ENCODE data around the gene HIVEP3. TPM values are rescaled to one million over a fixed set of nuclear protein-coding genes. Genes with fewer than 3 reads are reported as not detected.

The HIVEP3 gene
- total RNA-seq, 1 experiment from 2014 or later = 0.55 TPM

DNA sequence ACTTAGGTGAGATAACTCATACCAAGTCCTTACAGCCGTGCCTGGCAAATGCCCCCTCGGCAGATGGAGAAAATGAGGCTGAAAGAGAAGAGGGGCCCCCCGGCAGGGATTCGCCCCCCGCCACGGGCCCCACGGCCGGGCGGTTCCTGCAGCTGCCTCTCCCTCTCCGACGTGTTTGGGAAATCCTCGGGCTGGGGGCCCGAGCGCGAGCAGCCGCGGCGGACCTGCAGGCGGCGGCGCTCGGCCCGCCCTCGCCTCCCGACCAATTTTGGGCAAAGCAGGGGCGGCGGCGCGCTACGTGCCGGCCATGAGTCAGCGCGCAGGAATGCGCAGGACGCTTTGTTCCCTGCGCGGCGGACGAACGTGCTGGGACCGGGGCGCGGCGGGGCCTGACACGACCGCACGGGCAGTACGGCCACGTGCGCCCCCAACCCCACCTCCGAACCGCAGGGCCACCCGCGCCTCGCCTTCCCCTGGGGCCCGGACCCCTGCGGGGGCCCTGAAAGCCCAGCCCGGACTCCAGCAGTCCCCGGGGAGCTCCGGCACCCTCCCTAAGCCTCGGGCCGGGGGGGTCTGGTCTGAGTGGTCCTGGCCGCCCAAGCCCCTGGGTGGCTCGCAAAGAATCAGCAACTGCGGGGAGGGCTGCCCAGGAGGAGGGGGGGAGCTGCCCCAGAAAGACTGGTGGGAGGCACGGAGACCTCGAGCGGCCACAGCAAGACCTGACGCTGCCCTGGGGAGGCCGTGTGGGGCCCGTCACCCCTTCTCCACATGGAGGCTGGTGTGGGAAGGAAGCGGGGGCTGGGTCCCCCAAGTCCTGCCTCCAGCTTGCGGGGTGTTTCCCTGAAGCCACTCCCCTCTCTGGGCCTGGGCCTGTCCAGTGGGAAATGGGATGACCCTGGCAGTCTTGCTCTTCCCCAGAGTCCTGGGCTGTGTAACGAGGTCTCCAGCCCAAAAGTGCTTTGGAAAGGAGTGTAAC is 422.4 kb downstream of the HIVEP3 start (continued):
- TF ChIP-seq OVOL2 (CRISPR knock-in tag; IDR thresholded peaks at IDR 0.05; ENCODE audit: borderline replicate concordance) (no peak), EMX1 (CRISPR knock-in tag; IDR thresholded peaks at IDR 0.05) (no peak), FOXP1 (CRISPR knock-in tag; IDR thresholded peaks at IDR 0.05; ENCODE audit: borderline replicate concordance) (peak; percentile 86), TEAD1 (CRISPR knock-in tag; IDR thresholded peaks at IDR 0.05) (peak; percentile 98; the same call in 1 of the 2 replicates), NR2C2 (CRISPR knock-in tag; IDR thresholded peaks at IDR 0.05) (0 out of 2 replicates have a peak, but pooled peaks have one; percentile 31), ZNF138 (CRISPR knock-in tag; conservative IDR thresholded peaks at IDR 0.05) (no peak), SP1 (CRISPR knock-in tag; conservative IDR thresholded peaks at IDR 0.05) (peak; percentile 33; the same call in 1 of the 2 replicates), ELF4 (CRISPR knock-in tag; IDR thresholded peaks at IDR 0.05; ENCODE audit: low read depth) (0 out of 2 replicates have a peak, but pooled peaks have one; percentile 51), ZNF219 (CRISPR knock-in tag; IDR thresholded peaks at IDR 0.05; ENCODE audit: borderline replicate concordance) (peak; percentile 93), ZNF263 (CRISPR knock-in tag; IDR thresholded peaks at IDR 0.05; ENCODE audit: low read depth) (no peak), ZNF423 (CRISPR knock-in tag; IDR thresholded peaks at IDR 0.05) (peak; percentile 82), ETV6 (CRISPR knock-in tag; IDR thresholded peaks at IDR 0.05) (no peak), FOXK1 (CRISPR knock-in tag; IDR thresholded peaks at IDR 0.05) (peak; percentile 83), ATF1 (CRISPR knock-in tag; IDR thresholded peaks at IDR 0.05) (no peak), CREM (CRISPR knock-in tag; IDR thresholded peaks at IDR 0.05) (peak; percentile 76; the same call in 1 of the 2 replicates), SMAD3 (CRISPR knock-in tag; IDR thresholded peaks at IDR 0.05; ENCODE audit: borderline replicate concordance) (0 out of 2 replicates have a peak, but pooled peaks have one; percentile 19)
- TF ChIP-seq, protein P1, sequence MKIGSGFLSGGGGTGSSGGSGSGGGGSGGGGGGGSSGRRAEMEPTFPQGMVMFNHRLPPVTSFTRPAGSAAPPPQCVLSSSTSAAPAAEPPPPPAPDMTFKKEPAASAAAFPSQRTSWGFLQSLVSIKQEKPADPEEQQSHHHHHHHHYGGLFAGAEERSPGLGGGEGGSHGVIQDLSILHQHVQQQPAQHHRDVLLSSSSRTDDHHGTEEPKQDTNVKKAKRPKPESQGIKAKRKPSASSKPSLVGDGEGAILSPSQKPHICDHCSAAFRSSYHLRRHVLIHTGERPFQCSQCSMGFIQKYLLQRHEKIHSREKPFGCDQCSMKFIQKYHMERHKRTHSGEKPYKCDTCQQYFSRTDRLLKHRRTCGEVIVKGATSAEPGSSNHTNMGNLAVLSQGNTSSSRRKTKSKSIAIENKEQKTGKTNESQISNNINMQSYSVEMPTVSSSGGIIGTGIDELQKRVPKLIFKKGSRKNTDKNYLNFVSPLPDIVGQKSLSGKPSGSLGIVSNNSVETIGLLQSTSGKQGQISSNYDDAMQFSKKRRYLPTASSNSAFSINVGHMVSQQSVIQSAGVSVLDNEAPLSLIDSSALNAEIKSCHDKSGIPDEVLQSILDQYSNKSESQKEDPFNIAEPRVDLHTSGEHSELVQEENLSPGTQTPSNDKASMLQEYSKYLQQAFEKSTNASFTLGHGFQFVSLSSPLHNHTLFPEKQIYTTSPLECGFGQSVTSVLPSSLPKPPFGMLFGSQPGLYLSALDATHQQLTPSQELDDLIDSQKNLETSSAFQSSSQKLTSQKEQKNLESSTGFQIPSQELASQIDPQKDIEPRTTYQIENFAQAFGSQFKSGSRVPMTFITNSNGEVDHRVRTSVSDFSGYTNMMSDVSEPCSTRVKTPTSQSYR (CRISPR knock-in tag; IDR thresholded peaks at IDR 0.05) = peak; percentile 23; the same call in 1 of the 2 replicates
- TF ChIP-seq, protein P2, sequence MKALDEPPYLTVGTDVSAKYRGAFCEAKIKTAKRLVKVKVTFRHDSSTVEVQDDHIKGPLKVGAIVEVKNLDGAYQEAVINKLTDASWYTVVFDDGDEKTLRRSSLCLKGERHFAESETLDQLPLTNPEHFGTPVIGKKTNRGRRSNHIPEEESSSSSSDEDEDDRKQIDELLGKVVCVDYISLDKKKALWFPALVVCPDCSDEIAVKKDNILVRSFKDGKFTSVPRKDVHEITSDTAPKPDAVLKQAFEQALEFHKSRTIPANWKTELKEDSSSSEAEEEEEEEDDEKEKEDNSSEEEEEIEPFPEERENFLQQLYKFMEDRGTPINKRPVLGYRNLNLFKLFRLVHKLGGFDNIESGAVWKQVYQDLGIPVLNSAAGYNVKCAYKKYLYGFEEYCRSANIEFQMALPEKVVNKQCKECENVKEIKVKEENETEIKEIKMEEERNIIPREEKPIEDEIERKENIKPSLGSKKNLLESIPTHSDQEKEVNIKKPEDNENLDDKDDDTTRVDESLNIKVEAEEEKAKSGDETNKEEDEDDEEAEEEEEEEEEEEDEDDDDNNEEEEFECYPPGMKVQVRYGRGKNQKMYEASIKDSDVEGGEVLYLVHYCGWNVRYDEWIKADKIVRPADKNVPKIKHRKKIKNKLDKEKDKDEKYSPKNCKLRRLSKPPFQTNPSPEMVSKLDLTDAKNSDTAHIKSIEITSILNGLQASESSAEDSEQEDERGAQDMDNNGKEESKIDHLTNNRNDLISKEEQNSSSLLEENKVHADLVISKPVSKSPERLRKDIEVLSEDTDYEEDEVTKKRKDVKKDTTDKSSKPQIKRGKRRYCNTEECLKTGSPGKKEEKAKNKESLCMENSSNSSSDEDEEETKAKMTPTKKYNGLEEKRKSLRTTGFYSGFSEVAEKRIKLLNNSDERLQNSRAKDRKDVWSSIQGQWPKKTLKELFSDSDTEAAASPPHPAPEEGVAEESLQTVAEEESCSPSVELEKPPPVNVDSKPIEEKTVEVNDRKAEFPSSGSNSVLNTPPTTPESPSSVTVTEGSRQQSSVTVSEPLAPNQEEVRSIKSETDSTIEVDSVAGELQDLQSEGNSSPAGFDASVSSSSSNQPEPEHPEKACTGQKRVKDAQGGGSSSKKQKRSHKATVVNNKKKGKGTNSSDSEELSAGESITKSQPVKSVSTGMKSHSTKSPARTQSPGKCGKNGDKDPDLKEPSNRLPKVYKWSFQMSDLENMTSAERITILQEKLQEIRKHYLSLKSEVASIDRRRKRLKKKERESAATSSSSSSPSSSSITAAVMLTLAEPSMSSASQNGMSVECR (CRISPR knock-in tag; IDR thresholded peaks at IDR 0.05; ENCODE audit: borderline replicate concordance) = peak; percentile 81; the same call in 1 of the 2 replicates
- TF ChIP-seq, protein P3, sequence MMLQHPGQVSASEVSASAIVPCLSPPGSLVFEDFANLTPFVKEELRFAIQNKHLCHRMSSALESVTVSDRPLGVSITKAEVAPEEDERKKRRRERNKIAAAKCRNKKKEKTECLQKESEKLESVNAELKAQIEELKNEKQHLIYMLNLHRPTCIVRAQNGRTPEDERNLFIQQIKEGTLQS (CRISPR knock-in tag; conservative IDR thresholded peaks at IDR 0.05) = peak; percentile 83; the same call in 1 of the 2 replicates
- TF ChIP-seq, protein P4, sequence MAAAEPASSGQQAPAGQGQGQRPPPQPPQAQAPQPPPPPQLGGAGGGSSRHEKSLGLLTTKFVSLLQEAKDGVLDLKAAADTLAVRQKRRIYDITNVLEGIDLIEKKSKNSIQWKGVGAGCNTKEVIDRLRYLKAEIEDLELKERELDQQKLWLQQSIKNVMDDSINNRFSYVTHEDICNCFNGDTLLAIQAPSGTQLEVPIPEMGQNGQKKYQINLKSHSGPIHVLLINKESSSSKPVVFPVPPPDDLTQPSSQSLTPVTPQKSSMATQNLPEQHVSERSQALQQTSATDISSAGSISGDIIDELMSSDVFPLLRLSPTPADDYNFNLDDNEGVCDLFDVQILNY (CRISPR knock-in tag; IDR thresholded peaks at IDR 0.05) = 0 out of 2 replicates have a peak, but pooled peaks have one; percentile 76
- TF ChIP-seq, protein P5, sequence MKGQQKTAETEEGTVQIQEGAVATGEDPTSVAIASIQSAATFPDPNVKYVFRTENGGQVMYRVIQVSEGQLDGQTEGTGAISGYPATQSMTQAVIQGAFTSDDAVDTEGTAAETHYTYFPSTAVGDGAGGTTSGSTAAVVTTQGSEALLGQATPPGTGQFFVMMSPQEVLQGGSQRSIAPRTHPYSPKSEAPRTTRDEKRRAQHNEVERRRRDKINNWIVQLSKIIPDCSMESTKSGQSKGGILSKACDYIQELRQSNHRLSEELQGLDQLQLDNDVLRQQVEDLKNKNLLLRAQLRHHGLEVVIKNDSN (CRISPR knock-in tag; IDR thresholded peaks at IDR 0.05) = peak; percentile 78
- TF ChIP-seq, protein P6, sequence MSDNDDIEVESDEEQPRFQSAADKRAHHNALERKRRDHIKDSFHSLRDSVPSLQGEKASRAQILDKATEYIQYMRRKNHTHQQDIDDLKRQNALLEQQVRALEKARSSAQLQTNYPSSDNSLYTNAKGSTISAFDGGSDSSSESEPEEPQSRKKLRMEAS (CRISPR knock-in tag; IDR thresholded peaks at IDR 0.05) = peak; percentile 97
- TF ChIP-seq, protein P7, sequence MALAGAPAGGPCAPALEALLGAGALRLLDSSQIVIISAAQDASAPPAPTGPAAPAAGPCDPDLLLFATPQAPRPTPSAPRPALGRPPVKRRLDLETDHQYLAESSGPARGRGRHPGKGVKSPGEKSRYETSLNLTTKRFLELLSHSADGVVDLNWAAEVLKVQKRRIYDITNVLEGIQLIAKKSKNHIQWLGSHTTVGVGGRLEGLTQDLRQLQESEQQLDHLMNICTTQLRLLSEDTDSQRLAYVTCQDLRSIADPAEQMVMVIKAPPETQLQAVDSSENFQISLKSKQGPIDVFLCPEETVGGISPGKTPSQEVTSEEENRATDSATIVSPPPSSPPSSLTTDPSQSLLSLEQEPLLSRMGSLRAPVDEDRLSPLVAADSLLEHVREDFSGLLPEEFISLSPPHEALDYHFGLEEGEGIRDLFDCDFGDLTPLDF (CRISPR knock-in tag; IDR thresholded peaks at IDR 0.05) = no peak

Data from WTC11 (cell line).